Measurements from ENCODE around the gene UBA5.

The UBA5 gene

DNA sequence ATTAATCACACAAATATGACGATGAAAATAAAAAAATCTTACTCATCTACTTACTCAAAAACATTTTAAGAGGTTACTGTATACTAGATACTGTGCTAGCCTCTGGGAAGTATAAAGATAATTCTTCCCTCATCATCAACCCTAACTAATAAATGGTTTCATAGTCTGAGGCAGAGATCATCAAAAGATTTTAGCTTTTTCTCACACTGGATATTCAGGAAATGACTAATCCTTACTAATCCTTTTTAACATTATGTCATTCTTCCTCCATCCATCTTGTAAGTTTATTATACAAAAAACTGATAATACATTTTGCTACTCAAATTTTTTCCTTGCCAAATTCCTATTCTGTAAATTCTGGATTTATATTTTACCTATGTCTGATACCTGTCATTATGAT, 30.2 kb upstream of the UBA5 start:
- no peak for TF ChIP-seq ZC3H10 (CRISPR knock-in tag; IDR thresholded peaks at IDR 0.05)
- no peak for TF ChIP-seq TCF4 (CRISPR knock-in tag; IDR thresholded peaks at IDR 0.05; ENCODE audit: borderline replicate concordance)
- TF ChIP-seq ISL1 (CRISPR knock-in tag; IDR thresholded peaks at IDR 0.05), result peak; percentile 68
- TF ChIP-seq, protein P1, sequence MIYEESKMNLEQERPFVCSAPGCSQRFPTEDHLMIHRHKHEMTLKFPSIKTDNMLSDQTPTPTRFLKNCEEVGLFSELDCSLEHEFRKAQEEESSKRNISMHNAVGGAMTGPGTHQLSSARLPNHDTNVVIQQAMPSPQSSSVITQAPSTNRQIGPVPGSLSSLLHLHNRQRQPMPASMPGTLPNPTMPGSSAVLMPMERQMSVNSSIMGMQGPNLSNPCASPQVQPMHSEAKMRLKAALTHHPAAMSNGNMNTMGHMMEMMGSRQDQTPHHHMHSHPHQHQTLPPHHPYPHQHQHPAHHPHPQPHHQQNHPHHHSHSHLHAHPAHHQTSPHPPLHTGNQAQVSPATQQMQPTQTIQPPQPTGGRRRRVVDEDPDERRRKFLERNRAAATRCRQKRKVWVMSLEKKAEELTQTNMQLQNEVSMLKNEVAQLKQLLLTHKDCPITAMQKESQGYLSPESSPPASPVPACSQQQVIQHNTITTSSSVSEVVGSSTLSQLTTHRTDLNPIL (CRISPR knock-in tag; IDR thresholded peaks at IDR 0.05; ENCODE audit: low read depth), result peak; percentile 85
- TF ChIP-seq, protein P2, sequence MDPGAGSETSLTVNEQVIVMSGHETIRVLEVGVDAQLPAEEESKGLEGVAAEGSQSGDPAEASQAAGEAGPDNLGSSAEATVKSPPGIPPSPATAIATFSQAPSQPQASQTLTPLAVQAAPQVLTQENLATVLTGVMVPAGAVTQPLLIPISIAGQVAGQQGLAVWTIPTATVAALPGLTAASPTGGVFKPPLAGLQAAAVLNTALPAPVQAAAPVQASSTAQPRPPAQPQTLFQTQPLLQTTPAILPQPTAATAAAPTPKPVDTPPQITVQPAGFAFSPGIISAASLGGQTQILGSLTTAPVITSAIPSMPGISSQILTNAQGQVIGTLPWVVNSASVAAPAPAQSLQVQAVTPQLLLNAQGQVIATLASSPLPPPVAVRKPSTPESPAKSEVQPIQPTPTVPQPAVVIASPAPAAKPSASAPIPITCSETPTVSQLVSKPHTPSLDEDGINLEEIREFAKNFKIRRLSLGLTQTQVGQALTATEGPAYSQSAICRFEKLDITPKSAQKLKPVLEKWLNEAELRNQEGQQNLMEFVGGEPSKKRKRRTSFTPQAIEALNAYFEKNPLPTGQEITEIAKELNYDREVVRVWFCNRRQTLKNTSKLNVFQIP (CRISPR knock-in tag; IDR thresholded peaks at IDR 0.05; ENCODE audit: borderline replicate concordance, low read depth), result no peak
- TF ChIP-seq, protein P3, sequence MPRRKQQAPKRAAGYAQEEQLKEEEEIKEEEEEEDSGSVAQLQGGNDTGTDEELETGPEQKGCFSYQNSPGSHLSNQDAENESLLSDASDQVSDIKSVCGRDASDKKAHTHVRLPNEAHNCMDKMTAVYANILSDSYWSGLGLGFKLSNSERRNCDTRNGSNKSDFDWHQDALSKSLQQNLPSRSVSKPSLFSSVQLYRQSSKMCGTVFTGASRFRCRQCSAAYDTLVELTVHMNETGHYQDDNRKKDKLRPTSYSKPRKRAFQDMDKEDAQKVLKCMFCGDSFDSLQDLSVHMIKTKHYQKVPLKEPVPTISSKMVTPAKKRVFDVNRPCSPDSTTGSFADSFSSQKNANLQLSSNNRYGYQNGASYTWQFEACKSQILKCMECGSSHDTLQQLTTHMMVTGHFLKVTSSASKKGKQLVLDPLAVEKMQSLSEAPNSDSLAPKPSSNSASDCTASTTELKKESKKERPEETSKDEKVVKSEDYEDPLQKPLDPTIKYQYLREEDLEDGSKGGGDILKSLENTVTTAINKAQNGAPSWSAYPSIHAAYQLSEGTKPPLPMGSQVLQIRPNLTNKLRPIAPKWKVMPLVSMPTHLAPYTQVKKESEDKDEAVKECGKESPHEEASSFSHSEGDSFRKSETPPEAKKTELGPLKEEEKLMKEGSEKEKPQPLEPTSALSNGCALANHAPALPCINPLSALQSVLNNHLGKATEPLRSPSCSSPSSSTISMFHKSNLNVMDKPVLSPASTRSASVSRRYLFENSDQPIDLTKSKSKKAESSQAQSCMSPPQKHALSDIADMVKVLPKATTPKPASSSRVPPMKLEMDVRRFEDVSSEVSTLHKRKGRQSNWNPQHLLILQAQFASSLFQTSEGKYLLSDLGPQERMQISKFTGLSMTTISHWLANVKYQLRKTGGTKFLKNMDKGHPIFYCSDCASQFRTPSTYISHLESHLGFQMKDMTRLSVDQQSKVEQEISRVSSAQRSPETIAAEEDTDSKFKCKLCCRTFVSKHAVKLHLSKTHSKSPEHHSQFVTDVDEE (CRISPR knock-in tag; IDR thresholded peaks at IDR 0.05), result no peak
- TF ChIP-seq ARNTL (CRISPR knock-in tag; IDR thresholded peaks at IDR 0.05; ENCODE audit: borderline replicate concordance, low read depth), result no peak
- peak; percentile 79 for ATAC-seq

DNA sequence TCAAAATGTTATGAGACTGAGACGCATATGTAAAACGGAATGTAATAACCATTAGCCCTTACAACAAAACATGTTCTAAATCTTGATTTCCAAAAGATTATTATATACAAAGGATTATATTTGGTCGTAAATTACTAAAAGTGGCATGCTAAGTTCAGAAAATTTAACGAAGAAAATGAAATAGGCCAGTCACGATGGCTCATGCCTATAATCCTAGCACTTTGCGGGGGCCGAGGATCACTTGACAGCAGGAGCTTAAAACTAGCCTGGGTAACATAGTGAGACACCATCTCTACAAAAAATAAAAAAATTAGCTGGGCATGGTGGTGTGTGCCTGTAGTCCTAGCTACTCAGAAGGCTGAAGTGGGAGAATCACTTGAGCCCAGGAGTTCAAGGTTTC, 29.5 kb upstream of the UBA5 start:
- no peak for ATAC-seq
- no peak for TF ChIP-seq ZNF565 (CRISPR knock-in tag; conservative IDR thresholded peaks at IDR 0.05; ENCODE audit: low read depth)
- TF ChIP-seq, protein P2 (CRISPR knock-in tag; IDR thresholded peaks at IDR 0.05; ENCODE audit: borderline replicate concordance, low read depth), result no peak
- TF ChIP-seq ESRRG (CRISPR knock-in tag; IDR thresholded peaks at IDR 0.05), result no peak
- no peak for TF ChIP-seq ZNF70 (CRISPR knock-in tag; IDR thresholded peaks at IDR 0.05)
- TF ChIP-seq, protein P3 (CRISPR knock-in tag; IDR thresholded peaks at IDR 0.05), result no peak
- no peak for TF ChIP-seq ZC3H10 (CRISPR knock-in tag; IDR thresholded peaks at IDR 0.05)
- TF ChIP-seq BACH2 (CRISPR knock-in tag; IDR thresholded peaks at IDR 0.05; ENCODE audit: borderline replicate concordance), result no peak
- no peak for TF ChIP-seq ISL1 (CRISPR knock-in tag; IDR thresholded peaks at IDR 0.05)
- no peak for TF ChIP-seq ZFP3 (CRISPR knock-in tag; IDR thresholded peaks at IDR 0.05)
- no peak for TF ChIP-seq ZNF8 (CRISPR knock-in tag; IDR thresholded peaks at IDR 0.05)
- no peak for TF ChIP-seq TCF4 (CRISPR knock-in tag; IDR thresholded peaks at IDR 0.05; ENCODE audit: borderline replicate concordance)
- TF ChIP-seq, protein P4, sequence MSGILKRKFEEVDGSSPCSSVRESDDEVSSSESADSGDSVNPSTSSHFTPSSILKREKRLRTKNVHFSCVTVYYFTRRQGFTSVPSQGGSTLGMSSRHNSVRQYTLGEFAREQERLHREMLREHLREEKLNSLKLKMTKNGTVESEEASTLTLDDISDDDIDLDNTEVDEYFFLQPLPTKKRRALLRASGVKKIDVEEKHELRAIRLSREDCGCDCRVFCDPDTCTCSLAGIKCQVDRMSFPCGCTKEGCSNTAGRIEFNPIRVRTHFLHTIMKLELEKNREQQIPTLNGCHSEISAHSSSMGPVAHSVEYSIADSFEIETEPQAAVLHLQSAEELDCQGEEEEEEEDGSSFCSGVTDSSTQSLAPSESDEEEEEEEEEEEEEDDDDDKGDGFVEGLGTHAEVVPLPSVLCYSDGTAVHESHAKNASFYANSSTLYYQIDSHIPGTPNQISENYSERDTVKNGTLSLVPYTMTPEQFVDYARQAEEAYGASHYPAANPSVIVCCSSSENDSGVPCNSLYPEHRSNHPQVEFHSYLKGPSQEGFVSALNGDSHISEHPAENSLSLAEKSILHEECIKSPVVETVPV (CRISPR knock-in tag; IDR thresholded peaks at IDR 0.05), result no peak
- TF ChIP-seq PPARA (CRISPR knock-in tag; IDR thresholded peaks at IDR 0.05; ENCODE audit: borderline replicate concordance), result no peak
- TF ChIP-seq ZFP30 (CRISPR knock-in tag; IDR thresholded peaks at IDR 0.05), result no peak

DNA sequence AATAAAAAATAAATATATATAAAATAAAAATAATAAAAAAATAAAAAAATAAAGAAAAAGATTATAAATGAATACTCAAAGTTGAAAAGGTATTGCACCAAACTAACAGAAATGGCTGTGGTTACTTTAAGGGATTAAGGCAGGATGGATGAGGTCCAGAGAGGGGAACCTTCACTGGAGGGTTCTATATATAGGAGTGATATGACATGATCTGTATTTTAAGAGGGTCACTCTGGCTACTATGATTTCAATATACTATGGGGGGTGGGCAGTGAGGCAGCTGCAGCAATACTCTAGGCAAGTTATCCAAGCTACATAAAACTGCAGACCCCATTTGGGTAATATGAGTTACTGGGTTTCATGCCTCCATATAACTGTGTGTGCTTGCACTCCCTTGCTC, 25.1 kb upstream of the UBA5 start:
- no peak for ATAC-seq
- TF ChIP-seq, protein P5, sequence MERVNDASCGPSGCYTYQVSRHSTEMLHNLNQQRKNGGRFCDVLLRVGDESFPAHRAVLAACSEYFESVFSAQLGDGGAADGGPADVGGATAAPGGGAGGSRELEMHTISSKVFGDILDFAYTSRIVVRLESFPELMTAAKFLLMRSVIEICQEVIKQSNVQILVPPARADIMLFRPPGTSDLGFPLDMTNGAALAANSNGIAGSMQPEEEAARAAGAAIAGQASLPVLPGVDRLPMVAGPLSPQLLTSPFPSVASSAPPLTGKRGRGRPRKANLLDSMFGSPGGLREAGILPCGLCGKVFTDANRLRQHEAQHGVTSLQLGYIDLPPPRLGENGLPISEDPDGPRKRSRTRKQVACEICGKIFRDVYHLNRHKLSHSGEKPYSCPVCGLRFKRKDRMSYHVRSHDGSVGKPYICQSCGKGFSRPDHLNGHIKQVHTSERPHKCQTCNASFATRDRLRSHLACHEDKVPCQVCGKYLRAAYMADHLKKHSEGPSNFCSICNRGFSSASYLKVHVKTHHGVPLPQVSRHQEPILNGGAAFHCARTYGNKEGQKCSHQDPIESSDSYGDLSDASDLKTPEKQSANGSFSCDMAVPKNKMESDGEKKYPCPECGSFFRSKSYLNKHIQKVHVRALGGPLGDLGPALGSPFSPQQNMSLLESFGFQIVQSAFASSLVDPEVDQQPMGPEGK (CRISPR knock-in tag; IDR thresholded peaks at IDR 0.05; ENCODE audit: borderline replicate concordance), result no peak
- TF ChIP-seq BACH2 (CRISPR knock-in tag; IDR thresholded peaks at IDR 0.05; ENCODE audit: borderline replicate concordance) (no peak), TOX (CRISPR knock-in tag; IDR thresholded peaks at IDR 0.05; ENCODE audit: borderline replicate concordance) (no peak), SNAI2 (CRISPR knock-in tag; IDR thresholded peaks at IDR 0.05) (no peak), RARB (CRISPR knock-in tag; IDR thresholded peaks at IDR 0.05) (no peak), ZNF8 (CRISPR knock-in tag; IDR thresholded peaks at IDR 0.05) (no peak), OSR1 (CRISPR knock-in tag; IDR thresholded peaks at IDR 0.05) (no peak), ZFP3 (CRISPR knock-in tag; IDR thresholded peaks at IDR 0.05) (no peak)
- TF ChIP-seq, protein P3 (CRISPR knock-in tag; IDR thresholded peaks at IDR 0.05), result no peak

All from SK-N-SH treated with all-trans-retinoic acid at 6 μM for 48 hours (cell line).